Progenitor cell of endocrine pancreas (in vitro differentiated cells): ENCODE data around the gene NR2F1-AS1. TPM values are rescaled to one million over a fixed set of nuclear protein-coding genes. Genes with fewer than 3 reads are reported as not detected.

ENCODE experiments used
- DNase-seq: peaks from one replicate; pipeline ENCODE4 v3.0.0; 2021; ENCODE audit warnings: low spot score; ENCODE audit not compliant: unreplicated experiment
- H3K27ac Mint-ChIP-seq: 2 replicates; pipeline ENCODE4 v1.8.0; 2021; ENCODE audit warnings: mild to moderate bottlenecking, moderate library complexity, mixed read lengths
- H3K27me3 Mint-ChIP-seq: 2 replicates; pipeline ENCODE4 v1.8.0; 2021; ENCODE audit warnings: mixed read lengths
- H3K36me3 Mint-ChIP-seq: 2 replicates; pipeline ENCODE4 v1.8.0; 2022; ENCODE audit warnings: mixed read lengths; ENCODE audit not compliant: insufficient read depth
- H3K4me1 Mint-ChIP-seq: 2 replicates; pipeline ENCODE4 v1.8.0; 2021; ENCODE audit warnings: low read depth, mixed read lengths
- H3K4me3 Mint-ChIP-seq: 2 replicates; pipeline ENCODE4 v1.8.0; 2021; ENCODE audit warnings: low read depth, mild to moderate bottlenecking, moderate library complexity, mixed read lengths
- H3K9me3 Mint-ChIP-seq: 2 replicates; pipeline ENCODE4 v1.8.0; 2021; ENCODE audit warnings: low read depth, mixed read lengths
- long read RNA-seq: library from polyadenylated mRNA; unstranded; transcript quantifications from one replicate; pipeline ENCODE4 v2.0.0, GENCODE V29; 2020
- total RNA-seq: library from RNA; stranded (reverse); gene quantifications from 2 replicates; pipeline ENCODE4 v1.2.1, GENCODE V29; 2021
- TF ChIP-seq, protein P1 (sequence below): fragments of 200-600 bp; sonication (generic); IDR thresholded peaks from one replicate; pipeline ENCODE4 v1.5.0; 2021; ENCODE audit warnings: antibody characterized with exemption, mild to moderate bottlenecking; ENCODE audit not compliant: unreplicated experiment

The NR2F1-AS1 gene
- total RNA-seq = 6.3 and 10.6 TPM in 2 replicates
- long read RNA-seq, partial matches to known transcripts = 1 of 4 reads
- long read RNA-seq, other reads (novel, unspliced or antisense) = 3 of 4 reads

DNA sequence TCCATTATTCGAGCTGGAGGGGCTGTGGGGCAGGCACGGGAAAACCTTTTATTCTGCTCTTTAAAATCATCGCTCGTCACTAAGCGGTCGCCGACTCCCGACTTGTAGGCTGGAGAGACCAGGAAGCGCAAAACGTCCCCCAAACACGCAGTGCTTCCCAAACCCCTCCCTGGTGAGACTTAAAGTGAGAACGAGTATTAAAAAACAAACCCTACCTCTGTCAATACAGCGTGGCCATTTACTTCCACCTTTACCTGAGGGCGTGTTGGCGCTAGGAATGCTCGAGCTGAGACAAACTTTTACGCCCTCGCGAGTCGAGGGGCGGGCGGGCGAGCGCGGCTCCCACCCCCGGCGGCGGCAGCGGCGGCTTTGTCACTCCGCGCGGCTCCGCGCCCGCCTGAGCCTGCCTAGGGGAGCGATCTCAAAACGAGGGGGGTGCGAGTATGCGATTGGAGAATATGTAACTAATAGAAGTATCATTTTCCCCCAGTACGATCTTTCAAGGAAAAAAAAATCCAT lies at the start of gene NR2F1-AS1:
TSS of gene NR2F1-AS1 (minus strand) at position 293 of the 519 bp plus-strand sequence.
- no peak within 1 kb of the TSS for H3K4me3 Mint-ChIP-seq
- H3K4me1 Mint-ChIP-seq = peaks cover 14% of the 10 kb centered on the region
- H3K27me3 Mint-ChIP-seq = peaks cover 40% of the 10 kb centered on the region
- TF ChIP-seq, protein P1, sequence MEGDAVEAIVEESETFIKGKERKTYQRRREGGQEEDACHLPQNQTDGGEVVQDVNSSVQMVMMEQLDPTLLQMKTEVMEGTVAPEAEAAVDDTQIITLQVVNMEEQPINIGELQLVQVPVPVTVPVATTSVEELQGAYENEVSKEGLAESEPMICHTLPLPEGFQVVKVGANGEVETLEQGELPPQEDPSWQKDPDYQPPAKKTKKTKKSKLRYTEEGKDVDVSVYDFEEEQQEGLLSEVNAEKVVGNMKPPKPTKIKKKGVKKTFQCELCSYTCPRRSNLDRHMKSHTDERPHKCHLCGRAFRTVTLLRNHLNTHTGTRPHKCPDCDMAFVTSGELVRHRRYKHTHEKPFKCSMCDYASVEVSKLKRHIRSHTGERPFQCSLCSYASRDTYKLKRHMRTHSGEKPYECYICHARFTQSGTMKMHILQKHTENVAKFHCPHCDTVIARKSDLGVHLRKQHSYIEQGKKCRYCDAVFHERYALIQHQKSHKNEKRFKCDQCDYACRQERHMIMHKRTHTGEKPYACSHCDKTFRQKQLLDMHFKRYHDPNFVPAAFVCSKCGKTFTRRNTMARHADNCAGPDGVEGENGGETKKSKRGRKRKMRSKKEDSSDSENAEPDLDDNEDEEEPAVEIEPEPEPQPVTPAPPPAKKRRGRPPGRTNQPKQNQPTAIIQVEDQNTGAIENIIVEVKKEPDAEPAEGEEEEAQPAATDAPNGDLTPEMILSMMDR = no peak
- DNase-seq = peak; percentile 29
- H3K36me3 Mint-ChIP-seq = no peaks in the 10 kb centered on the region
- peak within 1 kb of the TSS; percentile 53 for H3K27ac Mint-ChIP-seq
- H3K9me3 Mint-ChIP-seq = no peaks in the 10 kb centered on the region

DNA sequence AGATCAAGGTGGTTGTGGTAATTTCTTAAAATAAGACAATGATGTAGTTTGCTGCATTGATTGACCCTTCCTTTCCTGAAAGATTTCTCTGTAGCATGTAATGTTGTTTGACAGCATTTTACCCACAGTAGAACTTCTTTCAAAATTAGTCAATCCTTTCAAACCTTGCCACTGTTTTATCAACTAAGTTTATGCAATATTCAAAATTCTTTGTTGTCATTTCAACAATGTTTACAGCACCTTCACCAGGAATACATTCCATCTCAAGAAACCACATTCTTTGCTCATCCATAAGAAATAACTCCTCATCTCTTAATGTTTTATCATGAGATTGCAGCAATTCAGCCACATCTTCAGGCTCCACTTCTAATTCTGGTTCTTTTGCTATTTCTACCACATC lies 45.8 kb upstream of the NR2F1-AS1 start:
- Mint-ChIP-seq H3K27ac (no peak overlapping the region), H3K9me3 (no peaks in the 10 kb centered on the region), H3K4me3 (no peak overlapping the region), H3K4me1 (peaks cover 8% of the 10 kb centered on the region), H3K27me3 (peaks cover 15% of the 10 kb centered on the region), H3K36me3 (no peaks in the 10 kb centered on the region)
- TF ChIP-seq, protein P1 = no peak
- no peak for DNase-seq

GRCh38 chr5:93623153-93623552 lies 42.1 kb upstream of the NR2F1-AS1 start:
- H3K4me1 Mint-ChIP-seq = peaks cover 6% of the 10 kb centered on the region
- H3K4me3 Mint-ChIP-seq = no peak overlapping the region
- peaks cover 36% of the 10 kb centered on the region for H3K27me3 Mint-ChIP-seq
- TF ChIP-seq, protein P1 = no peak
- no peaks in the 10 kb centered on the region for H3K9me3 Mint-ChIP-seq
- no peaks in the 10 kb centered on the region for H3K36me3 Mint-ChIP-seq
- no peak for DNase-seq
- no peak overlapping the region for H3K27ac Mint-ChIP-seq

DNA sequence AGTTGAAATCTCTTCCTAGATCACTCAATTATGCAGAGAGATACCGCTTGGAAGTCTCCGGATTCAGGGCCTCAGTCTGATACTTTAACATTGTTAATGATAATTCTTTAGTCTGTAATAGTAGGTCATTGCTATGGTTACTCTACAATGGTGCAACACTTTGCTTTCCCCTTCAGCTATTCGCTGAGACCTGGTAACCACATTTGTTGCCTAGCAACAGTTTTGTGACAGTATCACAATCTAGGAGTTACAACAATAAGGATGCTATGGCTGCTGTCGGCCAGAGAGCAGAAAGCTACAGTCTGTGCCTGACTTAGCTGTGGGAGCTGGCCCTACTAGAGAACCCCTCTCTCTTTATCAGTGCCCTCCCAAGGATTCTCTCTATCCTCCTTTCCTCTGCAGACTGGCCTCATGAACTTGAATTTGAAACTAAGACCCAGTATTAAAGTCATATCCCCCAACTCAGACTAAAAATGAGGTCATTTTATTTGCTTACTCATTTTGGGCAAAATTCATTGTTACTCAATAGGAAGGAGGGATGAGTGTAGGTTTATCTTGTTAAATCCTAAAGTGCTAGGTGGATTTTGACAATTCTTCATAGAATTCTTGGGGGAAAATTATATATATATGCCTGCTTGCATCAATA lies 41.3 kb upstream of the NR2F1-AS1 start:
- peak overlapping the region; percentile 49 for H3K4me3 Mint-ChIP-seq
- H3K36me3 Mint-ChIP-seq = no peaks in the 10 kb centered on the region
- peaks cover 44% of the 10 kb centered on the region for H3K27me3 Mint-ChIP-seq
- DNase-seq = no peak
- no peaks in the 10 kb centered on the region for H3K9me3 Mint-ChIP-seq
- TF ChIP-seq, protein P1 = no peak
- H3K4me1 Mint-ChIP-seq = peaks cover 6% of the 10 kb centered on the region
- H3K27ac Mint-ChIP-seq = no peak overlapping the region

- Mint-ChIP-seq H3K9me3 (no peaks in the 10 kb centered on the region), H3K27ac (peak overlapping the region; percentile 85), H3K4me1 (peaks cover 6% of the 10 kb centered on the region), H3K4me3 (peak overlapping the region; percentile 80), H3K36me3 (no peaks in the 10 kb centered on the region), H3K27me3 (peaks cover 50% of the 10 kb centered on the region)
- peak; percentile 51 for DNase-seq
- TF ChIP-seq, protein P1 = no peak
Measured at GRCh38 chr5:93621327-93621798, 40.3 kb upstream of the NR2F1-AS1 start.
